NB4 (cell line): Measurements from ENCODE around the gene SLC13A2.

Experiments
- MAX ChIP-seq: IDR thresholded peaks from 2 replicates; pipeline ENCODE4 v1.6.1; 2011; ENCODE audit warnings: low read depth, low read length
- MYC ChIP-seq: IDR thresholded peaks from 2 replicates; pipeline ENCODE4 v1.6.1; 2011; ENCODE audit warnings: low read depth, low read length
- POLR2A ChIP-seq: IDR thresholded peaks from 2 replicates; pipeline ENCODE4 v1.6.1; 2011; ENCODE audit warnings: mild to moderate bottlenecking; ENCODE audit not compliant: insufficient read length; ENCODE audit errors: extremely low read depth
- TF ChIP-seq, protein P1 (sequence below): IDR thresholded peaks from one replicate; pipeline ENCODE4 v1.5.1; 2012; ENCODE audit warnings: low read depth, low read length

DNA sequence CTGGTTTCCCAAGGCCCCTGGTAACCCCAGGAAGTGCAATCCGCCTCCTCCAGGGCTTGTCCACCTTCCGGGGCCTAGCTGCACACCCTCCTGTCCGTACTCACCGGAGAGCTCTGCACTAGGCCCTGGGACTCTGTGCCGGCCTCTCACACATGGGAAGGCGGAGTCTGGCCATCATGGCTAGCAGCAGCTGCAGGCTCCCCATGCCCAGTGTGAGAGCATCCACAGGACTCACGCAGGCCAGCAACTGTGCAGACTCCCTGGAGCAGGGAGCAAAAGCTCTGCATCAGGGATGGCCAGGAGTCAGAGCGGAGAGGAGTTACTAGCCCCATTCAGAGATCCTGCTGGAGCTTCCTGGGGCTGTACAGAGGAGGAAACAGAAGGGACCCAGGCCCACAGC, 52.9 kb downstream of the SLC13A2 start:
- TF ChIP-seq POLR2A (no peak), MAX (no peak), MYC (no peak)
- TF ChIP-seq, protein P1, sequence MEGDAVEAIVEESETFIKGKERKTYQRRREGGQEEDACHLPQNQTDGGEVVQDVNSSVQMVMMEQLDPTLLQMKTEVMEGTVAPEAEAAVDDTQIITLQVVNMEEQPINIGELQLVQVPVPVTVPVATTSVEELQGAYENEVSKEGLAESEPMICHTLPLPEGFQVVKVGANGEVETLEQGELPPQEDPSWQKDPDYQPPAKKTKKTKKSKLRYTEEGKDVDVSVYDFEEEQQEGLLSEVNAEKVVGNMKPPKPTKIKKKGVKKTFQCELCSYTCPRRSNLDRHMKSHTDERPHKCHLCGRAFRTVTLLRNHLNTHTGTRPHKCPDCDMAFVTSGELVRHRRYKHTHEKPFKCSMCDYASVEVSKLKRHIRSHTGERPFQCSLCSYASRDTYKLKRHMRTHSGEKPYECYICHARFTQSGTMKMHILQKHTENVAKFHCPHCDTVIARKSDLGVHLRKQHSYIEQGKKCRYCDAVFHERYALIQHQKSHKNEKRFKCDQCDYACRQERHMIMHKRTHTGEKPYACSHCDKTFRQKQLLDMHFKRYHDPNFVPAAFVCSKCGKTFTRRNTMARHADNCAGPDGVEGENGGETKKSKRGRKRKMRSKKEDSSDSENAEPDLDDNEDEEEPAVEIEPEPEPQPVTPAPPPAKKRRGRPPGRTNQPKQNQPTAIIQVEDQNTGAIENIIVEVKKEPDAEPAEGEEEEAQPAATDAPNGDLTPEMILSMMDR = no peak
